GM13976 (cell line): ENCODE measurements around the gene YJEFN3.
A peak's percentile ranks its signal among the peaks of the same experiment; 100 is the strongest.

ENCODE experiments used
- DNase-seq: peaks from one replicate; pipeline ENCODE4 v3.0.0; 2012; ENCODE audit warnings: low spot score
- CTCF ChIP-seq: IDR thresholded peaks from 2 replicates; pipeline ENCODE4 v1.5.1; 2012; ENCODE audit warnings: borderline replicate concordance, mild to moderate bottlenecking; ENCODE audit not compliant: insufficient read depth; ENCODE audit errors: extremely low read depth, missing control alignments, control extremely low read depth
- in situ Hi-C: fragments of 300-500 bp; cut with MboI; formaldehyde crosslinking; loops from one replicate; pipeline ENCODE4 v1.12.0; 2022; ENCODE audit warnings: low sequenced_read_pairs, mixed read lengths, inconsistent platforms; ENCODE audit not compliant: unreplicated experiment

YJEFN3 gene

DNA sequence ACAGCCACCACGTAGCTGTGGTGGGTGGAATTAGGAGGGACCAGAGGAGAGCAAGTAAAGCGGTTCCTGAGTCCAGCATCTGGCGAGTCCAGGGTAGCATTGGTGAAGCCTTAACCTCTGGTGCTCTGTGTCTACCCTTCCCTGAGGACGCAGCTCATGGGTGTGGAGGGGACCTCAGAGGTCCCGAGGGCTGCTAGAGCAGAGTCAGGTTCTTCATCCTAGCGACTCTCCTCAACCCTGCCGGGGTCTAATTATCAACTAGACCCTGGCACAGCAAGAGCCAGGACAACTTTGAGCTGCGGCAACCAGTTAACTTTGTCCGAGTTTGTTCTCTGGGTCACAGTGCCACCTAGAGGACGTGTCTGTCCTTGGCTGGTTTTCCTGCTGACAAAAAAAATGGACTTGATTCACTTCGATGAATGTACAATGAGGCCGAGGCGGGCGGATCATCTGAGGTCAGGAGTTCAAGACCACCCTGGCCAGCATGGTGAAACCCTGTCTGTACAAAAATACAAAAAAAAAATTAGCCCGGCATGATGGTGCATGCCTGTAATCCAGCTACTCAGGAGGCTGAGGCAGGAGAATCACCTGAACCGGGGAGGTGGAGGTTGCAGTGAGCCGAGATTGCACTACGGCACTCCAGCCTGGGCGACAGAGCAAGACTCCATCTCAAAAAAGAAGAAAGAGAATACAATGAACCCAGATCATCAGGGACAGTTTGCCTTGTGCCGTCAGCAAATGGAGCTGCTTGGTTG is 38.3 kb upstream of the YJEFN3 start:
- in situ Hi-C loops, result loop anchor here (5.0 to 25.0 kb wide), 2 partner anchors 123 to 303 kb away; partner anchors contain the start of genes BORCS8 and RFXANK
- peak; percentile 73 for TF ChIP-seq CTCF
- DNase-seq, result peak; percentile 89

DNA sequence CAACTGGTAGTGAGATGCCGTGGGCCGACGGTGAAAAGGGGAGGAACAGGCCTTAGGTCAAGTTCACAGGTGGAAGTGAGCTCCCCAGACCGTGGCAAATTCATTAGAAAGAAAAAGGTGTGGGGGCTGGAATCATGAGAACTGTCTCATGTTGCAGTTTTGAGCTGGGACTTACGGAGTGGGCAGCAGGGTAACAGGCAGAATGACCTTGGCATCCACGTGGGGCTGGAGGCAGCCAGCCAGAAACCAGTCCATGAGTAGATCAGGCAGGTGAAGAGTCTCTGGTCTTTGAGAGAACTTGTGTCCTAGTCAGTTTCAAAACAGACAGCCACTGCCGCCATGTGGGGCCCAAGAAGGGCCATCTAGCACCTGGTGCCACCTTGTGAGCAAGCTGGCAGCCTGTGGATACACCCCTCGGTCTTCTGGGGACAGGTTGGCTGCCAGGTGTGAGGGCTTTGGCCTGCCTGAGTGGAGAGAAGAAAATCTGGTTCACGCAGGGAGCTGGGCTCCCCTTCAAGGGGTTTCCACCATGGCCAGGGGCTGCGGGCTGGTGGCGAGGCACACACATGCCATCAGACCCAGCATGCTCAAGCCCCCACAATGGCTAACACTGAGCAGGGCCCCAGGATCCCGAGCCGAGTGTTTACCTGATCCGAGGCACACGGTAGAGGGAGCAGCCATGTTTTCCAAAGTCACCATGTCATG is 37.2 kb upstream of the YJEFN3 start:
- no peak for DNase-seq
- in situ Hi-C loops, result loop anchor here (5.0 to 25.0 kb wide), 2 partner anchors 124 to 304 kb away; partner anchors contain the start of genes BORCS8 and RFXANK
- TF ChIP-seq CTCF, result no peak

DNA sequence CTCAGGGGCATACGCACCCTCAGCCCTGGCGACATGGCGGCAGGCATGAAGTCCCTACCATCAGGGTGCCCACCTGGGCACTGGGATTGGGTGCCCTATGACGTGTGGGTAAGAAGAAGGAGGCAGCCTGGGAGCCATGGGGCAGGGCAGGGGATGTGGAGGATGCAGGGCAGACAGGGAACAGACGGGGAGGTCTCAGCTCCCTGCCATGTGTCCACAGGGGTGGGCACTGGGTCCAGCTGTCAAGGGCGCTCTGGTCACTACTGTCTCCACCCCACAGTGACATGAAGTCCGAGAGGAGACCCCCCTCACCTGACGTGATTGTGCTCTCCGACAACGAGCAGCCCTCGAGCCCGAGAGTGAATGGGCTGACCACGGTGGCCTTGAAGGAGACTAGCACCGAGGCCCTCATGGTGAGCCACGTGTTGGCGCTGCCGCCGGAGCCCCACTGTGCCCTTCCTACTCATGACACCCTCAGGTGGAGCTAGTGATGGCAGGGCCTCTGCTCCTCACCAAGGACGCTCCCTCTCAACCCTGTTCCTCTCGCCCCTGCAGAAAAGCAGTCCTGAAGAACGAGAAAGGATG is 36.6 kb upstream of the YJEFN3 start:
- no peak for DNase-seq
- in situ Hi-C loops, result loop anchor here (5.0 to 25.0 kb wide), 2 partner anchors 125 to 305 kb away; partner anchors contain the start of genes BORCS8 and RFXANK
- TF ChIP-seq CTCF, result no peak

DNA sequence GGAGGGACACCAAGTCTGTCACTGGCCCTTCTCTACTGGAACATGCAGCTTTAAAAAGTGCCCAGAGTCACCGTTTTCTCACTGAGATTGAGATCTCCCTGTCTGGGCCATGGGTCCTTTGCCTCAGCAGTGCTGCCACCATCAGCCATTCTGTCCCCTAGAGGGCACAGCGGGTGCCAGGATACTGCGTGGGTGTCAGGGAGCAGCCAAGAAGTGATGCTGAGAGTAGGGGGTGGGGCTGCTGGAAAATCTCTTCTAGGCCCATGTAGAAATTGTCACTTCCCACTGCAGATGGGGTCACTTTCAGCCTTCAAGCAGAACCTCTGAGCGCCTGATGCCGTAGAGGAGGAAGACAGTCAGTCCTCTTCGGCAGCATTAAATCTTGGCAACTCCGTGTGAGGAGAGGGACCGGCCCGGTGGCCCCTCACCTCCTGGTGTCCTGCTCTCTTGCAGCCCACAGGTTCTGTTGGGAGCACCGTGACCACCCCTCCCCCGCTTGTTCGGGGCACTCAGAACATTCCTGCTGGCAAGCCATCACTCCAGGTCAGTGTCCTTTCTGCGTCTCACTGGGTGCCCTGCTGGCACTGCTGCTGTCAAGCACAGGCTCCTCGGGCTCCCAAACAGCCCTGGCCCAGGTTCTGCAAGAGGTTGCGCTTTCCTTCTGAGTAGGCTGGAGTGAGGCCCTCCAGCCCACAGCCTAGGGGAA is 34.7 kb upstream of the YJEFN3 start:
- in situ Hi-C loops, result loop anchor here (5.0 to 25.0 kb wide), 2 partner anchors 127 to 307 kb away; partner anchors contain the start of genes BORCS8 and RFXANK
- TF ChIP-seq CTCF, result no peak
- no peak for DNase-seq

DNA sequence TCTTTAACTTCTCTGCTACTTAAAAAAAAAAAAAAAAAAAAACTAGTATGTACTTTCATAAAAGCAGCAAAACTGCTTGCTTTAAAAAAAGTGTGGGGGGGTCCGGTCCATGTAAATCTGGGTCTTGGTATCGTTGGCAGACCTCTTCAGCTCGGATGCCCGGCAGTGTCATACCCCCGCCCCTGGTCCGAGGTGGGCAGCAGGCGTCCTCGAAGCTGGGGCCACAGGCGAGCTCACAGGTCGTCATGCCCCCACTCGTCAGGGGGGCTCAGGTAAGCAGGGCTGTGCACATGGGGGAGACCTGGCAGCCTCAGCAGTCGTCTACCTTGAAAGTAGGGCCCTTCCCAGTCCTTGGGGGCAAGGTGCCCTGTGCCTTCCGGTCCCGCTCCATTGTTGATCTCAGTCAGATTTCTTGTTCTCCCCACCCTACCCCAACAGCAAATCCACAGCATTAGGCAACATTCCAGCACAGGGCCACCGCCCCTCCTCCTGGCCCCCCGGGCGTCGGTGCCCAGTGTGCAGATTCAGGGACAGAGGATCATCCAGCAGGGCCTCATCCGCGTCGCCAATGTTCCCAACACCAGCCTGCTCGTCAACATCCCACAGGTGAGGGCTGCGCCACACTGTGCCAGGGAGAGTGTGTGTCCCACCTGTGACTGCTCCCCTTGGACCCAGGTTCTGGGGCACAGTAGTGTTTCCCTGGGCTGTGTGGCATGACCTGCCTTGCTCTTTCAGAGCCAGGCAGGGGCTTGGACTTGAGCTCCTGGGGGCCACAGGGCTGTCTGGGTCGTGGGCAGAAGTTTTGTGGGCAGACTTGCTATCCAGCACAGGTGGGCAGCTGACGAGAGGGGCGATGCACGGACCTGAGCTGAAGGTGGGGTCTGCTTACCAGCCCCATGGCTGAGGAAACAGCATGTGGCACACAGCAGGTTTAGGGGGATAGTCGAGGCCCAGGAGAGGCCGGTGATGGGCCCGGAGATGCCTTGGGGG is 32.8 kb upstream of the YJEFN3 start:
- no peak for DNase-seq
- TF ChIP-seq CTCF, result no peak
- in situ Hi-C loops, result loop anchor here (25.0 kb wide), 1 partner anchor 309 kb away; the partner anchor contains the start of genes BORCS8 and RFXANK
